Measurements from ENCODE around the gene PRR22. TPM values are rescaled to one million over a fixed set of nuclear protein-coding genes. Genes with fewer than 3 reads are reported as not detected.
A peak's percentile ranks its signal among the peaks of the same experiment; 100 is the strongest.

Gene PRR22
- total RNA-seq, 4 donors from 2014 or later: 1.1 to 10.5 (median 1.6) TPM

DNA sequence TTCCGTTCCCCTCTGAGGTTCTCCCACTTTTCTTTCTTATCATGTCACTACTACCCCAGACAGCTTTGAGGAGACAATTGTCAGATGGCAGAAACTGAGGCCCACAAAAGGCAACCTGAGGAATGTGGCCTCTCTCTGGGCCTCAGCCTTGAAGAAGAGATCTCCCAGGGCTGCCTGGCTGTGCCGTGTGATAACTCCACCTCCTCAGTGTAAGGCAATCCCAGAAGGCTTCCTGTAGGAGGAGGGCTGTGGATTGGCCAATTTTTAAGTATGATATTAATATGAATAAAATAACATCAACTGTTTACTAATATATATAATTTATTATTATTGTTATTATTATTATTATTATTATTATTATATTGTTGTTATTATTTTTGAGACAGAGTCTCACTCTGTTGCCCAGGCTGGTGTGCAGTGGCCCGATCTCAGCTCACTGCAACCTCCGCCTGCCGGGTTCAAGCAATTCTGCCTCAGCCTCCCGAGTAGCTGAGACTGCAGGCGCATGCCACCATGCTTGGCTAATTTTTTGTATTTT is 10.9 kb upstream of the PRR22 start:
- Histone ChIP-seq H3K4me3 (no peak overlapping the region), H3K27ac (no peak overlapping the region), H3K9me3 (no peaks in the 10 kb centered on the region), H3K27me3 (no peaks in the 10 kb centered on the region), H3K4me1 (no peaks in the 10 kb centered on the region), H3K36me3 (no peaks in the 10 kb centered on the region)
- in situ Hi-C loops (cut with MboI; ENCODE audit: low pct_ligation_motif_present in 1 of 4, low pct_unique_long_range_greater_than_20kb in 1 of 4, low sequenced_read_pairs in 3 of 4) (no loop called here), intact Hi-C loops (cut with DNase I; ENCODE audit: low total_unique reads) (no loop called here)
- WGBS, 2 donors (ENCODE audit: low coverage in 1 of 2): 95 to 98% methylated on average over 6 to 7 of the region's 7 CpGs
- no peak for TF ChIP-seq EP300 (IDR thresholded peaks at IDR 0.05; ENCODE audit: low read depth)
- TF ChIP-seq POLR2AphosphoS5 (IDR thresholded peaks at IDR 0.05): no peak
- no peak for TF ChIP-seq POLR2A (IDR thresholded peaks at IDR 0.05)
- TF ChIP-seq, protein P1, sequence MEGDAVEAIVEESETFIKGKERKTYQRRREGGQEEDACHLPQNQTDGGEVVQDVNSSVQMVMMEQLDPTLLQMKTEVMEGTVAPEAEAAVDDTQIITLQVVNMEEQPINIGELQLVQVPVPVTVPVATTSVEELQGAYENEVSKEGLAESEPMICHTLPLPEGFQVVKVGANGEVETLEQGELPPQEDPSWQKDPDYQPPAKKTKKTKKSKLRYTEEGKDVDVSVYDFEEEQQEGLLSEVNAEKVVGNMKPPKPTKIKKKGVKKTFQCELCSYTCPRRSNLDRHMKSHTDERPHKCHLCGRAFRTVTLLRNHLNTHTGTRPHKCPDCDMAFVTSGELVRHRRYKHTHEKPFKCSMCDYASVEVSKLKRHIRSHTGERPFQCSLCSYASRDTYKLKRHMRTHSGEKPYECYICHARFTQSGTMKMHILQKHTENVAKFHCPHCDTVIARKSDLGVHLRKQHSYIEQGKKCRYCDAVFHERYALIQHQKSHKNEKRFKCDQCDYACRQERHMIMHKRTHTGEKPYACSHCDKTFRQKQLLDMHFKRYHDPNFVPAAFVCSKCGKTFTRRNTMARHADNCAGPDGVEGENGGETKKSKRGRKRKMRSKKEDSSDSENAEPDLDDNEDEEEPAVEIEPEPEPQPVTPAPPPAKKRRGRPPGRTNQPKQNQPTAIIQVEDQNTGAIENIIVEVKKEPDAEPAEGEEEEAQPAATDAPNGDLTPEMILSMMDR (IDR thresholded peaks at IDR 0.05): no peak
- no peak for DNase-seq

DNA sequence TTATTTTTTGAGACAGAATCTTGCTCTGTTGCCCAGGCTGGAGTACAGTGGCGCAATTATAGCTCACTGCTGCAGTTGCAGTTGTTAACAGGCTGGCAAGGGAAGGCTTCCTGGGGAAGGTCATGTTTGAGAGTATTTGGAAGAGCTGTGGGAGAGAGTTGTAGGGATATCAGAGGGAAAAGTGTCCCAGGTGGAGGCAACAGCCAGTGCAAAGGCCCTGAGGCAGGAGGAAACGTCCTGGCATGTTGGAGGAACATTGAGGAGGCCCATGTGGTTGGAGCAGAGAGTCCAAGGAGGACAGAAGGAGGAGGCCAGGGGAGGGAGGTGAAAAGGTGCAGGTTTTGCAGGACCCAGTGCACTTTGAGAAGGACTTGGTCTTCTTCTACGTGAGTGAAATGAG is 8.6 kb upstream of the PRR22 start:
- H3K4me3 ChIP-seq: no peak overlapping the region
- no peak overlapping the region for H3K27ac ChIP-seq
- in situ Hi-C loops (cut with MboI; ENCODE audit: low pct_ligation_motif_present in 1 of 4, low pct_unique_long_range_greater_than_20kb in 1 of 4, low sequenced_read_pairs in 3 of 4) (no loop called here), intact Hi-C loops (cut with DNase I; ENCODE audit: low total_unique reads) (no loop called here)
- no peaks in the 10 kb centered on the region for H3K27me3 ChIP-seq
- no peaks in the 10 kb centered on the region for H3K9me3 ChIP-seq
- WGBS, 2 donors (ENCODE audit: low coverage in 1 of 2): 89% methylated on average over 3 of the region's 3 CpGs
- peaks cover 0 to 7% (median 6%) of the 10 kb centered on the region in 4 donors for H3K4me1 ChIP-seq
- TF ChIP-seq, protein P1 (IDR thresholded peaks at IDR 0.05): no peak
- TF ChIP-seq EP300 (IDR thresholded peaks at IDR 0.05; ENCODE audit: low read depth): no peak
- TF ChIP-seq POLR2AphosphoS5 (IDR thresholded peaks at IDR 0.05): no peak
- no peak for TF ChIP-seq POLR2A (IDR thresholded peaks at IDR 0.05)
- no peak for DNase-seq
- H3K36me3 ChIP-seq: peaks cover 0 to 15% (median 3%) of the 10 kb centered on the region in 4 donors

DNA sequence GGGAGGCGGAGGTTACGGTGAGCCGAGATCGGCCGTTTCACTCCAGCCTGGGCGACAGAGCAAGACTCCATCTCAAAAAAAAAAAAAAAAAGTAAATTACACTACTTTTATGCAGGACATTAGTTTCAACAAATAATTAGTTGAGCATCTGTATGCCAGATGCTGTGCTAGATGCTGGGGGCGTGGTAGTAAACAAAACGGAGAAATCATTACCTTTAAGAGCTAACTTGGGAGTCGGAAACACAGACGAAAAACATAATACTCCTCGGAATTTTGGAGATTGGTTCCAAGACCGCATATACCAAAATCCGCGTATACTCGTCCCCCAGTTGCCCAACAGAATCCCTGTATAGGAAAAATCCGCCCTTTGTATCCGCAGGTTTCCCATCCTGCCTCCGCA is 7.7 kb upstream of the PRR22 start:
- no peak overlapping the region for H3K4me3 ChIP-seq
- in situ Hi-C loops (cut with MboI; ENCODE audit: low pct_ligation_motif_present in 1 of 4, low pct_unique_long_range_greater_than_20kb in 1 of 4, low sequenced_read_pairs in 3 of 4) (no loop called here), intact Hi-C loops (cut with DNase I; ENCODE audit: low total_unique reads) (no loop called here)
- TF ChIP-seq POLR2A (IDR thresholded peaks at IDR 0.05) (no peak), EP300 (IDR thresholded peaks at IDR 0.05; ENCODE audit: low read depth) (no peak), POLR2AphosphoS5 (IDR thresholded peaks at IDR 0.05) (no peak)
- TF ChIP-seq, protein P1 (IDR thresholded peaks at IDR 0.05): no peak
- WGBS, 2 donors (ENCODE audit: low coverage in 1 of 2): 94 to 96% methylated on average over 15 to 18 of the region's 18 CpGs
- no peak for DNase-seq
- H3K27me3 ChIP-seq: no peaks in the 10 kb centered on the region
- H3K9me3 ChIP-seq: no peaks in the 10 kb centered on the region
- no peak overlapping the region for H3K27ac ChIP-seq
- H3K36me3 ChIP-seq: peaks cover 0 to 24% (median 7%) of the 10 kb centered on the region in 4 donors
- H3K4me1 ChIP-seq: peaks cover 0 to 7% (median 6%) of the 10 kb centered on the region in 4 donors

DNA sequence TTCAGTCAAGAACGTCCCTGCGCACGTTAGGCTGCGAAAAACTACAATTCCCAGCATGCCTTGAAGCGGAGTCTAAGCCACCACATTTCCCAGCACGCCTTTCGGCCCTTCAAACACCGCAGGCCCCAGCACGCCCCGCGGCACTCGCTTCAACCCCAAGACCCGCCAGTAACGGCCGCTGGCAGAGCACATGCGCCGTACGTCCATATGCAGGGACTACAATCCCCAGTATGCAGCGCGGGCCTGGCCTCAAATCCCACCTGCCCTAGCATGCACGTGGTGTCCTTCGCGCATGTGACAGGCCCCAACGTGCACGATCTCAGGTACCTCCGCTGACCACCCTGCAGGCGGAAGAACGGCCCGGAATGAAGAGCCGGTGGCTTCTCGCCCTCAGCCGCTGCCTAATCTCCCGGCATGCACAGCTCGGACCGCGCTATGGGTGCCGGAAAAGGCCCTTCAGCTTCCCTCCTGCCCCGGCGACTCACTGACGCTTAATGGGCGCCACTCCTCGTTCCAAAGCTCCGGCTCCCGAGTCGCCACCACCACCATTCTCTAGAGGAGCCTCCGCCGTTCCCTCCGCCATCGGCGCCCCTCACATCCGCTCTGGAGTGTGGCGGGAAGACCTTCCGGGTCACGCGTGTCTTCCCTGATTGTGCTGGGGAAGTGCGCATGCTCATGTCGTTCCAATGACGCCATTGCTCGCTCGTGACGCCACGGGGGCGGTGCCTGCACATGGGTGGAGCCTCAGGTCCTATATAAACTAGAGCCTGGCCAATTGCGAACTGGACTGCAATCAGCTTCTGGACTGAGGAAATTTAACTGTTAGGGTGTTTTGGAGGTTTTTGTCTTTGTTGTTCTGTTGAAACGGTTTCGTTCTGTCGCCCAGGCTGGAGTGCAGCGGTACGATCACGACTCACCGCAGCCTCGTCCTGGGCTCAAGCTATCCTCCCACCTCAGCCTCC is 6.3 kb upstream of the PRR22 start, which contains the start of gene DUS3L:
Gene DUS3L, minus strand, starts transcription at position 605 of the 962 bp plus-strand sequence. Its CDS starts 22 bp downstream, at position 583.
- WGBS, 2 donors (ENCODE audit: low coverage in 1 of 2): 11% methylated on average over 72 of the region's 72 CpGs; no CpG with 5 or more reads in 1 of the 2 donors
- in situ Hi-C loops (cut with MboI; ENCODE audit: low pct_ligation_motif_present in 1 of 4, low pct_unique_long_range_greater_than_20kb in 1 of 4, low sequenced_read_pairs in 3 of 4): no loop called here
- DNase-seq: peak; percentile 97
- H3K9me3 ChIP-seq: no peaks in the 10 kb centered on the region
- peak within 1 kb of the TSS; percentile 40 to 62 (median 54) for H3K4me3 ChIP-seq
- peaks cover 0 to 7% (median 6%) of the 10 kb centered on the region in 4 donors for H3K4me1 ChIP-seq
- intact Hi-C loops (cut with DNase I; ENCODE audit: low total_unique reads): no loop called here
- H3K36me3 ChIP-seq: peaks cover 0 to 37% (median 13%) of the 10 kb centered on the region in 4 donors
- no peaks in the 10 kb centered on the region for H3K27me3 ChIP-seq
- TF ChIP-seq EP300 (IDR thresholded peaks at IDR 0.05; ENCODE audit: low read depth) (peak; percentile 4), POLR2A (IDR thresholded peaks at IDR 0.05) (peak; percentile 84), POLR2AphosphoS5 (IDR thresholded peaks at IDR 0.05) (peak; percentile 59 to 93 (median 90))
- TF ChIP-seq, protein P1 (IDR thresholded peaks at IDR 0.05): peak in 1 of 5 experiments; percentile 22
- H3K27ac ChIP-seq: peak within 1 kb of the TSS; percentile 90 to 97 (median 91)
